ENCODE results near the gene SYTL3.

The SYTL3 gene

DNA sequence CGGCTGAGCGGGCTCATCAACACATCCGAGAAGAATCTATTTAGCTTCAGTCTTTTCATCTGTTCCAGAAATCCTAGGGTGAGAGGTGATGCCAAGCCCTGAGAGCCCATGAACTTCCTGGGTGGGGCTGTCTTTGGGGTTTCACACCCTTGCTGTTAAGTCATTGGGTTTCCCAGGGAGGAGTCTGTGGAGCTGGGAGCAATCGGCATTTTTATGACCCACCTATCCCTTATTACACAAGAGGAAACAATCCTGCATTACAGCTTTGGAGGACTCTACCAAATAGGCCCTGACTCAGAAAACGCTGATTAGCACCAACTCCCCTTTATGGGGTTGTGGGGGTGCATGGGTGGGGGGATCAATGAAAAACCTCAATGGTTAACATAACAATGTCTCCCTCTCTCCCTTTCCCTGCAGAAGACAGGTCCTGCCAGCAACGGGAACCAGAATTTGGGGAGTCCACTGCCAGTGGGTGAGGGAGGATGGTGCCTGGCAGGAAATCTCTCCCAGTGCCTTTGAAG is 123.1 kb downstream of the SYTL3 start:
- DNase-seq (ENCODE audit: low read depth) = no peak
- H3K4me3 ChIP-seq (ENCODE audit: low read length) = no peak overlapping the region
- no peak for TF ChIP-seq CTCF (conservative IDR thresholded peaks at IDR 0.05; ENCODE audit: low read depth, low read length)

DNA sequence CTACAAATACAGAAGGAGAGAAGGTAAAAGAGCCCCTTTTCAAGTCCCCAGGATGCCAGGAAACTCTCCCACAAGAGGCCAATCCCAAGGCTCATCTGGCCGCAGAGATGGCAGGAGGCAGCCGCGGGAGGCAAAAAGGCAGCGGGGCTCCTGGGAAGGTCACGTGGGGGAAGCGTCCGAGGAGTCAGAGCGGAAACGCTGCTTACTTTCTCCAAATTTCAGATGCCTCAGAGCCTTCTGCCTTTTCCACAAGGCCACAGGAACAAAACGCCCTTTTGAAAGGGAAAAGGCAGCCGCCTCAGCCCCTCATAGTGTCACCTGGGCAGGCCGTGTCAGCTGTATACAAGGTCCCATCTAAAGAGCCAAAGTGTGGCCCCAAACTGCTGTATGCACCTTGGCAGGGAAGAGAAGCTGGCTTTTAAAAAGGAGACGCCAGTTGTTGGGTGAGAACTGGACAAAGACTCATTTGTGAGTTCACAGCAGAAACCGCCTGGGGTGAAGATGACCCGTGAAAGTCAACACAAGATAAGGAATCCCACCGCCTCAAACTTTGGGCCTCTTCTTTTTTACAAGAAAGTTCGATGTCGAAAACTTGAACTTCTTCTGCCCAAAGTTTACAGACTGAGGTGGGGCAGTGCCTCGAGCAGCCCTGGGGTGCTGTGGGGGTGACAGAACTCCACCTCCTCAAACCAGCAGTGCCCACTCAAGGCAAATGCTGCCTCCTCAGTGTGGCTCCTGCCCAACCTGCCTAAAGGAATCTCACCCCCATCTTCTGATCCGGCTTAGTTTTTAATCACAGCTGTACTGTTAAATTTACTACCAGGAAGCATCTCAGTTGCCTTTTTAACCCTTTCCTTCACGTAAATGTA is 124.0 kb downstream of the SYTL3 start:
- no peak overlapping the region for H3K4me3 ChIP-seq (ENCODE audit: low read length)
- no peak for DNase-seq (ENCODE audit: low read depth)
- TF ChIP-seq CTCF (conservative IDR thresholded peaks at IDR 0.05; ENCODE audit: low read depth, low read length) = no peak

DNA sequence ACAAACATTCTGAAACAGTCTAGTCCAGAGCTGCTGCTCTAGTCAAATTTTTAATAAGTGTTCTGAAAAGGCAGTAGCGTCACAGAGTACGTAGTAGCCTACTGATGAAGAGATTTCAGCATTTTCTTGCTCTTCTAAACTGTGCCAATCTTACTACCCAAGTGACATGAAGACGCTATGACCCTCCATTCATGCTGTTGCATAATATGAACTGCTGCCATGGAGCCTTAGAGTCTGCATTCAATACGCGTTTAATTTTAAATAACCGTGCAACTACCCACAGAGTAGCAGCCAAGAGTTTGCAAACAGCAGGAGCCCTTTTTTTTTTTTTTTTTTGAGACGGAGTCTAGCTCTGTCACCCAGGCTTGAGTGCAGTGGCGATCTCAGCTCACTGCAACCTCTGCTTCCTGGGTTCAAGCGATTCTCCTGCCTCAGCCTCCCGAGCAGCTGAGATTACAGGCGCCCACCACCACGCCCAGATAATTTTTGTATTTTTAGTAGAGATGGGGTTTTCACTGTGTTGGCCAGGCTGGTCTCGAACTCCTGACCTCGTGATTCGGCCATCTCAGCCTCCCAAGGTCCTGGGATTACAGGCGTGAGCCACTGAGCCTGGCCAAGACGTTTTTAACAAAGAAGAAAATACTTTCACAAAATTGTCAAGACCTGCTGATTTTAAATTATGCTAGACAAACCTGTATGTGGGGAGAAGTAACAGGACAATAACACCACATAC is 125.0 kb downstream of the SYTL3 start:
- H3K4me3 ChIP-seq (ENCODE audit: low read length) = no peak overlapping the region
- TF ChIP-seq CTCF (conservative IDR thresholded peaks at IDR 0.05; ENCODE audit: low read depth, low read length) = no peak
- DNase-seq (ENCODE audit: low read depth) = no peak

- no peak for DNase-seq (ENCODE audit: low read depth)
- TF ChIP-seq CTCF (conservative IDR thresholded peaks at IDR 0.05; ENCODE audit: low read depth, low read length) = no peak
- no peak overlapping the region for H3K4me3 ChIP-seq (ENCODE audit: low read length)
Measured at GRCh38 chr6:158775832-158776231, 126.0 kb downstream of the SYTL3 start.

DNA sequence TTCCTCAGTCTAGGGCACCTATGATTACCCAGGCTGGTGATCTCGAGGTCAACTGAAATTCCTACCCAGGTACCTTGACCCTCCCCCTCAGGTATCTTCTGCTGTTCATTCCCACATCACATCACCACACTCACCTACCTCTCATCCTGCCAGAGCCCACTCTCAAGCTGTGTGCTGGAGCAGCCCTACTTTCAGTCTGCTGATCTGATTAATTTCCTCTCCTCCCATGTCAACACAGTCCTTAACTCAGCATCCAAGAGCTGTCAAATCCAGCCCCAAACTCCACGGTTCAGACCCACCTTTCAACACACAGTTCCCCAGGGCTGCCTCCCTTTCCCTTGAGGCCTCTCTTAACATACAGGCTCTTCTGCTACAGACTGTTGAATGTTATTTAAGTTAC is 126.9 kb downstream of the SYTL3 start:
- TF ChIP-seq CTCF (conservative IDR thresholded peaks at IDR 0.05; ENCODE audit: low read depth, low read length) = no peak
- H3K4me3 ChIP-seq (ENCODE audit: low read length) = no peak overlapping the region
- DNase-seq (ENCODE audit: low read depth) = no peak

GRCh38 chr6:158777510-158777909 is 127.7 kb downstream of the SYTL3 start:
- no peak overlapping the region for H3K4me3 ChIP-seq (ENCODE audit: low read length)
- DNase-seq (ENCODE audit: low read depth) = no peak
- no peak for TF ChIP-seq CTCF (conservative IDR thresholded peaks at IDR 0.05; ENCODE audit: low read depth, low read length)
